OCI-LY1 (cell line): ENCODE results near the gene IGSF10.

Source experiments
- H2AFZ ChIP-seq: fragments of 200-600 bp; sonication (generic), shearing (Covaris generic); 2 replicates; pipeline ENCODE4 v1.6.0; 2014; ENCODE audit warnings: antibody characterized with exemption, mild to moderate bottlenecking, low read length
- H3F3A ChIP-seq: fragments of 200-600 bp; sonication (generic), shearing (Covaris generic); 2 replicates; pipeline ENCODE4 v1.6.0; 2014; ENCODE audit warnings: mild to moderate bottlenecking, antibody characterized with exemption, low read length, moderate library complexity; ENCODE audit not compliant: insufficient read depth
- H3K27ac ChIP-seq: fragments of 200-600 bp; sonication (generic); 2 replicates; pipeline ENCODE4 v1.5.1; 2014; ENCODE audit warnings: low read length, mixed run types, mild to moderate bottlenecking, low read depth; ENCODE audit not compliant: poor library complexity, severe bottlenecking
- H3K27me3 ChIP-seq: fragments of 200-600 bp; sonication (generic); 2 replicates; pipeline ENCODE4 v1.6.0; 2014; ENCODE audit warnings: antibody characterized with exemption, mild to moderate bottlenecking, low read length, moderate library complexity; ENCODE audit not compliant: insufficient read depth
- H3K36me3 ChIP-seq: fragments of 200-600 bp; sonication (generic); 2 replicates; pipeline ENCODE4 v1.6.1; 2014; ENCODE audit warnings: mild to moderate bottlenecking, antibody characterized with exemption, low read length, moderate library complexity, mixed read lengths; ENCODE audit not compliant: insufficient read depth
- H3K4me1 ChIP-seq: fragments of 200-600 bp; sonication (generic); 2 replicates; pipeline ENCODE4 v1.5.1; 2014; ENCODE audit warnings: mild to moderate bottlenecking, low read length, moderate library complexity; ENCODE audit not compliant: insufficient read depth, severe bottlenecking
- H3K4me2 ChIP-seq: fragments of 200-600 bp; sonication (generic), shearing (Covaris generic); 2 replicates; pipeline ENCODE4 v1.6.1; 2014; ENCODE audit warnings: low read length
- H3K4me3 ChIP-seq: fragments of 200-600 bp; sonication (generic); 2 replicates; pipeline ENCODE4 v1.5.1; 2014; ENCODE audit warnings: low read length, low read depth, mild to moderate bottlenecking, mixed read lengths; ENCODE audit not compliant: poor library complexity, severe bottlenecking
- H3K79me2 ChIP-seq: fragments of 200-600 bp; shearing (Covaris generic); 2 replicates; pipeline ENCODE4 v1.6.1; 2016; ENCODE audit warnings: mixed run types, low read length, mixed read lengths; ENCODE audit not compliant: insufficient read depth
- H3K9ac ChIP-seq: fragments of 200-600 bp; sonication (generic), shearing (Covaris generic); 2 replicates; pipeline ENCODE4 v1.6.1; 2014; ENCODE audit warnings: mild to moderate bottlenecking, low read length, mixed read lengths
- H3K9me2 ChIP-seq: fragments of 200-600 bp; sonication (generic), shearing (Covaris generic); 2 replicates; pipeline ENCODE4 v1.6.1; 2014; ENCODE audit warnings: low read depth, mild to moderate bottlenecking, low read length, mixed read lengths
- H3K9me3 ChIP-seq: fragments of 200-600 bp; shearing (Covaris generic); 2 replicates; pipeline ENCODE4 v1.6.1; 2014; ENCODE audit warnings: low read length, mixed read lengths
- H4K20me1 ChIP-seq: fragments of 200-600 bp; sonication (generic), shearing (Covaris generic); 2 replicates; pipeline ENCODE4 v1.6.0; 2016; ENCODE audit warnings: mild to moderate bottlenecking, low read length; ENCODE audit not compliant: insufficient read depth
- EZH2 ChIP-seq: fragments of 200-600 bp; sonication (generic), shearing (Covaris generic); IDR thresholded peaks from 2 replicates; pipeline ENCODE4 v1.8.0; 2017; ENCODE audit warnings: borderline replicate concordance, mixed run types, mild to moderate bottlenecking, antibody characterized with exemption, low read length, moderate library complexity, mixed read lengths
- TF ChIP-seq, protein P1 (sequence below): fragments of 200-600 bp; sonication (generic), shearing (Covaris generic); IDR thresholded peaks from 2 replicates; pipeline ENCODE4 v1.5.1; 2017; ENCODE audit warnings: mild to moderate bottlenecking, antibody characterized with exemption, low read length, moderate library complexity, mixed read lengths

Gene IGSF10

DNA sequence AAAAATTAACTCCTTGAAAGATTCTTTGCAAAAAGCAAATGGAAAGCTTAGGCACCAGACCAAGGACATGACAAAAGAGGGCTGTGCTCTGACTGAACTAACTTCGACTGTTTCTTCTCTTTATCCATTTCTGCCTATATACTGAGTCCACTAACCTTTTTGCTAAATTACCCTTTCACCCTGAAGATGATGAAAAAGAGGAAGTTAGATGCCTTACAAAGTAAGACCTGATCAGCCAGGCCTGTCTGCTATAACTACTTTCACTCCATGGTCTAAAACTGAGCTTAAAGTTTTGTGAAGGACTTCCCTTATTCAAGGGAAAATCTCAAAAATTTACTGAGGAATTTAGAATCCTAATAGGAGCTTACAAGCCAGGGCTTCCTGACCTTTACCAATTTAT, 6.2 kb upstream of the IGSF10 start:
- H3K36me3 ChIP-seq = no peaks in the 10 kb centered on the region
- H3K9me2 ChIP-seq = no peaks in the 10 kb centered on the region
- no peak overlapping the region for H3K27ac ChIP-seq
- H3F3A ChIP-seq = no peaks in the 10 kb centered on the region
- no peaks in the 10 kb centered on the region for H4K20me1 ChIP-seq
- no peaks in the 10 kb centered on the region for H3K9me3 ChIP-seq
- H3K4me2 ChIP-seq = no peak overlapping the region
- no peak overlapping the region for H3K4me3 ChIP-seq
- no peaks in the 10 kb centered on the region for H3K79me2 ChIP-seq
- no peak for TF ChIP-seq EZH2
- TF ChIP-seq, protein P1, sequence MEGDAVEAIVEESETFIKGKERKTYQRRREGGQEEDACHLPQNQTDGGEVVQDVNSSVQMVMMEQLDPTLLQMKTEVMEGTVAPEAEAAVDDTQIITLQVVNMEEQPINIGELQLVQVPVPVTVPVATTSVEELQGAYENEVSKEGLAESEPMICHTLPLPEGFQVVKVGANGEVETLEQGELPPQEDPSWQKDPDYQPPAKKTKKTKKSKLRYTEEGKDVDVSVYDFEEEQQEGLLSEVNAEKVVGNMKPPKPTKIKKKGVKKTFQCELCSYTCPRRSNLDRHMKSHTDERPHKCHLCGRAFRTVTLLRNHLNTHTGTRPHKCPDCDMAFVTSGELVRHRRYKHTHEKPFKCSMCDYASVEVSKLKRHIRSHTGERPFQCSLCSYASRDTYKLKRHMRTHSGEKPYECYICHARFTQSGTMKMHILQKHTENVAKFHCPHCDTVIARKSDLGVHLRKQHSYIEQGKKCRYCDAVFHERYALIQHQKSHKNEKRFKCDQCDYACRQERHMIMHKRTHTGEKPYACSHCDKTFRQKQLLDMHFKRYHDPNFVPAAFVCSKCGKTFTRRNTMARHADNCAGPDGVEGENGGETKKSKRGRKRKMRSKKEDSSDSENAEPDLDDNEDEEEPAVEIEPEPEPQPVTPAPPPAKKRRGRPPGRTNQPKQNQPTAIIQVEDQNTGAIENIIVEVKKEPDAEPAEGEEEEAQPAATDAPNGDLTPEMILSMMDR = no peak
- H3K4me1 ChIP-seq = no peaks in the 10 kb centered on the region
- no peaks in the 10 kb centered on the region for H3K27me3 ChIP-seq
- no peak overlapping the region for H2AFZ ChIP-seq
- H3K9ac ChIP-seq = no peak overlapping the region

DNA sequence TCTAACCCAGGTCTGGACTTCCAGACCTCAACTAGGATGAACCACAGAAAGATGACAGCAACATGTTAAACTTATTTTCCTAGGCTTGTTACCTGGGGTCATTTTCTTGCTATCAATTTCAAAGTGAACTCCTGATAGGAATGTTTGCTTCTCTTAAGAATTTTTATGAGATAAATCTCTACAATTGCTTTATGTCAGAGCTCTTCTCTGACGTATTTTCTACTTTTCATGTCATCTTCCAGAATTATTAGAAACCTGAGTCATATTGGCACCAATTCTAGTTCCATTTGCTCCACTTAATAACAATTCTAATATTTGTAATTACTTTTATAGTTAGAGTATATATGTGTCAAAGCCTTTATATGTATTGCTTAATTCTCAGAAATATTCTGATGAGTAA, 2.1 kb upstream of the IGSF10 start:
- H3K36me3 ChIP-seq = no peaks in the 10 kb centered on the region
- no peak overlapping the region for H3K4me3 ChIP-seq
- no peaks in the 10 kb centered on the region for H3K27me3 ChIP-seq

DNA sequence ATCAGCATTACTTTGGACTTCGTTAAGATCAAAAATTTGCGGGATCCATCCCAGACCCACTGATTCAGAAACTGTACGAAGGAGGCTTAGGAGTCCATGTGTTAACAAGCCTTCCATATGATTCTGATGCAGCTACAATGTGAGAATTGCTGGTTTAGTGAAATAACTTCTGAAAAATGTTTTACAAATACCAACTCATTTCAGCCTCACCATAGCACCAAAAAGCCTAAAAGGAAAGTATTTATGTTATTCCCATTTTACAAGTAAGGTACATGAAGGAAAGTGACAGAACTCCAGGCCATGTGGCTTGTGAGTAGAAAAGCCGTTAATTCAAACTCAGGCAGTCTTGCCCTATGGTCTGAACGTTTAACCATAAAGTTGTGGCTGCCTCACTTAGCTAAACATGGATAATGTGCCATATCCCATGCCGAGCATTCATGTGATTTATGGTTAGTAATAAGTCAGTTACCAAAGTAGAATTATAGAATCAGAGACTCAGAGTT, 1.5 kb upstream of the IGSF10 start:
- no peaks in the 10 kb centered on the region for H3K79me2 ChIP-seq
- no peaks in the 10 kb centered on the region for H3K27me3 ChIP-seq
- H3K27ac ChIP-seq = no peak overlapping the region
- H3K9ac ChIP-seq = no peak overlapping the region
- H3K4me1 ChIP-seq = no peaks in the 10 kb centered on the region
- H3K4me2 ChIP-seq = no peak overlapping the region
- TF ChIP-seq, protein P1 = no peak
- TF ChIP-seq EZH2 = 0 out of 2 replicates have a peak, but pooled peaks have one; percentile 94
- no peak overlapping the region for H2AFZ ChIP-seq
- H3K9me3 ChIP-seq = no peaks in the 10 kb centered on the region
- no peak overlapping the region for H3K4me3 ChIP-seq
- H3K9me2 ChIP-seq = no peaks in the 10 kb centered on the region
- no peaks in the 10 kb centered on the region for H3K36me3 ChIP-seq
- H3F3A ChIP-seq = no peaks in the 10 kb centered on the region
- no peaks in the 10 kb centered on the region for H4K20me1 ChIP-seq

More for the DNA sequence above, 2.1 kb upstream of the IGSF10 start:
- no peak overlapping the region for H3K9ac ChIP-seq
- no peaks in the 10 kb centered on the region for H3F3A ChIP-seq
- no peak overlapping the region for H3K27ac ChIP-seq
- no peaks in the 10 kb centered on the region for H3K79me2 ChIP-seq
- no peaks in the 10 kb centered on the region for H3K9me3 ChIP-seq
- H3K4me1 ChIP-seq = no peaks in the 10 kb centered on the region
- H3K4me2 ChIP-seq = no peak overlapping the region
- no peak overlapping the region for H2AFZ ChIP-seq
- no peaks in the 10 kb centered on the region for H3K9me2 ChIP-seq
- no peaks in the 10 kb centered on the region for H4K20me1 ChIP-seq
- TF ChIP-seq EZH2 = no peak
- TF ChIP-seq, protein P1 = no peak
